ENCODE data around the gene TMEM59L.

- TF ChIP-seq EZH2 (IDR thresholded peaks at IDR 0.05; ENCODE audit: borderline replicate concordance, insufficient read depth, low read depth, low read length, poor library complexity, severe bottlenecking) (no peak), CTCF (IDR thresholded peaks at IDR 0.05) (no peak)
Measured at GRCh38 chr19:18658366-18658855, 45.7 kb downstream of the TMEM59L start.
